ENCODE data around the gene ETS1.

- TF ChIP-seq MAX (IDR thresholded peaks at IDR 0.05; ENCODE audit: low read depth, low read length) (no peak), CTCF (IDR thresholded peaks at IDR 0.05; ENCODE audit: low read depth, low read length) (no peak)
Observed at GRCh38 chr11:128476049-128476448, 111.3 kb downstream of the ETS1 start.
